Astrocyte of the spinal cord (primary cell): ENCODE measurements around the gene SLC24A1.

Experiments
- DNase-seq: peaks from one replicate; pipeline ENCODE4 v3.0.0; 2011; ENCODE audit warnings: low read depth, low spot score
- H3K4me3 ChIP-seq: 2 replicates; pipeline ENCODE4 v1.5.1; 2011; ENCODE audit warnings: low read depth, mild to moderate bottlenecking, low read length, moderate library complexity
- in situ Hi-C: cut with HindIII; loops from 2 replicates; pipeline ENCODE4 v1.10.0; 2017; ENCODE audit warnings: low sequenced_read_pairs
- TF ChIP-seq, protein P1 (sequence below): IDR thresholded peaks from 2 replicates; pipeline ENCODE4 v1.5.1; 2012; ENCODE audit warnings: low read depth, mild to moderate bottlenecking, low read length, inconsistent platforms

SLC24A1 gene

DNA sequence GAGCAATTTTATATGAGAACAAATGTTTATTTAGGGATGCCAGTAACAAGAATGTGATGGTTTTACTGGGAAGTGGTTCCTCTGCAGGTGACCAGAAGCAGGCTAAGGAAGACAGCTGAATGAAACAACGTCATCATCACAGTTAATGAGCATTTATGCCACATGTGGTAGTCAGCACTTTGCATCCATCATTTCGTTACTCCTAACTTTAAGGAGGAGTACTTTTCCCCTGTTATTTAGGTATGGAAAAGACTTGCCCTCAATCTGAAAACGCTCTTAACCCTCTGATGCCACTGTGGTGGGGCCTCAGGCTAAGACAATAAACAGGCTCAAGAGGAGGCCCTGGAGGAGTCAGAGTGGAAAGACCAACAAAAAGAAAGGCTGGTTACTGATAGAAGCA is 42.0 kb upstream of the SLC24A1 start:
- TF ChIP-seq, protein P1, sequence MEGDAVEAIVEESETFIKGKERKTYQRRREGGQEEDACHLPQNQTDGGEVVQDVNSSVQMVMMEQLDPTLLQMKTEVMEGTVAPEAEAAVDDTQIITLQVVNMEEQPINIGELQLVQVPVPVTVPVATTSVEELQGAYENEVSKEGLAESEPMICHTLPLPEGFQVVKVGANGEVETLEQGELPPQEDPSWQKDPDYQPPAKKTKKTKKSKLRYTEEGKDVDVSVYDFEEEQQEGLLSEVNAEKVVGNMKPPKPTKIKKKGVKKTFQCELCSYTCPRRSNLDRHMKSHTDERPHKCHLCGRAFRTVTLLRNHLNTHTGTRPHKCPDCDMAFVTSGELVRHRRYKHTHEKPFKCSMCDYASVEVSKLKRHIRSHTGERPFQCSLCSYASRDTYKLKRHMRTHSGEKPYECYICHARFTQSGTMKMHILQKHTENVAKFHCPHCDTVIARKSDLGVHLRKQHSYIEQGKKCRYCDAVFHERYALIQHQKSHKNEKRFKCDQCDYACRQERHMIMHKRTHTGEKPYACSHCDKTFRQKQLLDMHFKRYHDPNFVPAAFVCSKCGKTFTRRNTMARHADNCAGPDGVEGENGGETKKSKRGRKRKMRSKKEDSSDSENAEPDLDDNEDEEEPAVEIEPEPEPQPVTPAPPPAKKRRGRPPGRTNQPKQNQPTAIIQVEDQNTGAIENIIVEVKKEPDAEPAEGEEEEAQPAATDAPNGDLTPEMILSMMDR = no peak
- in situ Hi-C loops = no loop called here
- no peak overlapping the region for H3K4me3 ChIP-seq
- DNase-seq = peak; percentile 31

DNA sequence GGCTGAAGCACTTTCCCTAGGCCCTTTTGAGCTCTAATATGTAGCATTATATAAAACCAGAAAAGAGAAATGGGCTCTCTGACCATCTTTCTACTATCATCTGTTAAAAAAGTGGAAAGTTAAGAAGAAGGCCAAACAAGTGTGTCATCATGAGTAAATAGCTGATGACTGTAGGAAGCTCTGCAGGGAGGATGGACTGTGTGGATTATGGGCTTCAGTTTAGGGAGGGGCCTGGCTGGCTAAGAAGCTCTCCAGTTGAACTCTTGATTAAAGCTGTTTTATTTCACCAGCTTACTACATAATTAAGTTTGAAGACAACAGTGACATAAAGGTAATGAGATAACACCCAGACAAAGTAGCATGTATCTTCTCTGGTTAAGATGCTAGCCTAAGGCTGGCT is 41.5 kb upstream of the SLC24A1 start:
- in situ Hi-C loops = no loop called here

DNA sequence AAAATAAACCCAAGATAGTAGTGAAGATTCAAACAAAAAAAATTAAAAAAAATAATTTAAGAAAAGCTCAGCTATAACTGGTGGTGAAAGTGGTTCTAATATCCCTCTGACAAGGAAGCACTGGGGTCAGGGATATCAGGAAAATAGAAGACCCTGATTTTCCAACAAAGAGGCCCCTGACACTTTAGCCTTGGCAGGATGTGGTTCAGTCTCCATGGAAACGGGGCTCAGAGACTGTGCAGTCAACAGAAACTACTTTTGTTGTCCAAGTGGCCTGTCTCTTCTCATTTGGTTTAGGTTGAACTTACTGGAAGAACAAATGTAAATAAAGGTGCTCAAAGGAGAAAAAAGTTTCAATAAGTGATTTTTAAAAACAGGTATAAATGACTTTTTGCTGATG is 38.0 kb upstream of the SLC24A1 start:
- TF ChIP-seq, protein P1 = no peak
- in situ Hi-C loops = no loop called here
- no peak overlapping the region for H3K4me3 ChIP-seq
- peak; percentile 61 for DNase-seq

More for the DNA sequence above, 41.5 kb upstream of the SLC24A1 start:
- no peak overlapping the region for H3K4me3 ChIP-seq
- TF ChIP-seq, protein P1 = no peak
- peak; percentile 81 for DNase-seq

DNA sequence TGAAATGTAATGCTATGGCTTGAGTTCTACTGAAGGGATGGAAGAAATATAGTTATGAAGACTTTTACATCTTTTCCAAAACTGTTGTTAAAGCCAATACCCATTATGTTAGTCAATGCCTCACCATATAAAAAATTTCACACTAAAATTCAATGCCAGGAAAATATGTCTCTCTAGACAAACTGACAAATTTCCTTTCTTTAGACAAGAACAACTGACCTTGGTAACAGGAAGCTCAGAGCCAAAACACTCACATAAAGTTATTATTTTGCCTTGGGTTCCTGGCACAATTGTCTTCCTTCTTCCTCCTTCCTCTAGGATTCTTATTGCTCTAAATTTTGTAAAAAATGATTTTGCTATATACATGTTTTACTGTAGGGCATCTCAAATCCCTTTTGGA is 37.5 kb upstream of the SLC24A1 start:
- TF ChIP-seq, protein P1 = no peak
- no peak overlapping the region for H3K4me3 ChIP-seq
- no peak for DNase-seq
- in situ Hi-C loops = no loop called here

DNA sequence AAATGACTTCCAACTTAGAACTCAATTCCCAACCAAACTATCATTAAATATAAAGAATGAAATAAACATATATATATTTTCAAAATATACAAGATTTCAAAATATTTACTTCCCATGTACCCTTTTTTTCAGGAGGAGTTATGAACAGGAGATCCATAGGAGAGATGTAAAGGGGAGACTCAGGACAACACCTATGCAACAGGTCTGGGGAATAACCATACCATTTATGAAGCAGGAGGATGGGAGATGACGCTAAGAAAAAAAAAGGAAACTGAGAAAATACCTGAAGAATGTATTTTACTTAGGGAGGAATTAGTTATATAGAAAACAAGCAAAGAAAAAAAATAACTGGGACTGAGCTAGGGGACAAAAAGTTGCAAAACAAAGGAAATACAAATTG is 34.6 kb upstream of the SLC24A1 start:
- no peak for DNase-seq
- TF ChIP-seq, protein P1 = no peak
- in situ Hi-C loops = no loop called here
- no peak overlapping the region for H3K4me3 ChIP-seq

DNA sequence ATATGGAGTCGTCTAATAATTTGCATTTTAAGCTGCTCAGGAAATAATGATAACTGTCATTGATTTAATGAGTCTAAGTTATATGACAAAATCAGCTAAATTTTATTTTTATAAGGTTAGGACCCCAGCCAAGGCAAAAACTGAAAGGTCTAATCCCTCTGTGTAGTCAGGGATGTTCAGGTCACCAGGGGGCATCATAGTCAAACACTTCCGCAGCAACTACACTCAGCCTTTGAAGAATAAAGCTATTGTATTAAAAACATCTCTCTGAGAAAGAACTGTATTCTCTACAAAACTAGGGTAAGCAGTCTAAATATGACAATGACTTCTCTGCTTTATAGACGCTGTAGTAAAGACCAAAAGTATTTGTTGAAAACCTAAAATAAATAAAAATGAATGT is 25.8 kb upstream of the SLC24A1 start:
- H3K4me3 ChIP-seq = no peak overlapping the region
- in situ Hi-C loops = no loop called here

More for the DNA sequence above, 25.8 kb upstream of the SLC24A1 start:
- no peak for DNase-seq
- TF ChIP-seq, protein P1 = peak; percentile 31
